GM13976 (cell line): ENCODE measurements around the gene ESD.

ENCODE experiments used
- DNase-seq: peaks from one replicate; pipeline ENCODE4 v3.0.0; 2012; ENCODE audit warnings: low spot score
- in situ Hi-C: fragments of 300-500 bp; cut with MboI; formaldehyde crosslinking; loops from one replicate; pipeline ENCODE4 v1.12.0; 2022; ENCODE audit warnings: low sequenced_read_pairs, mixed read lengths, inconsistent platforms; ENCODE audit not compliant: unreplicated experiment
- TF ChIP-seq, protein P1 (sequence below): IDR thresholded peaks from 2 replicates; pipeline ENCODE4 v1.5.1; 2012; ENCODE audit warnings: borderline replicate concordance, mild to moderate bottlenecking; ENCODE audit not compliant: insufficient read depth; ENCODE audit errors: extremely low read depth, missing control alignments, control extremely low read depth

Gene ESD, protein sequence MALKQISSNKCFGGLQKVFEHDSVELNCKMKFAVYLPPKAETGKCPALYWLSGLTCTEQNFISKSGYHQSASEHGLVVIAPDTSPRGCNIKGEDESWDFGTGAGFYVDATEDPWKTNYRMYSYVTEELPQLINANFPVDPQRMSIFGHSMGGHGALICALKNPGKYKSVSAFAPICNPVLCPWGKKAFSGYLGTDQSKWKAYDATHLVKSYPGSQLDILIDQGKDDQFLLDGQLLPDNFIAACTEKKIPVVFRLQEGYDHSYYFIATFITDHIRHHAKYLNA

DNA sequence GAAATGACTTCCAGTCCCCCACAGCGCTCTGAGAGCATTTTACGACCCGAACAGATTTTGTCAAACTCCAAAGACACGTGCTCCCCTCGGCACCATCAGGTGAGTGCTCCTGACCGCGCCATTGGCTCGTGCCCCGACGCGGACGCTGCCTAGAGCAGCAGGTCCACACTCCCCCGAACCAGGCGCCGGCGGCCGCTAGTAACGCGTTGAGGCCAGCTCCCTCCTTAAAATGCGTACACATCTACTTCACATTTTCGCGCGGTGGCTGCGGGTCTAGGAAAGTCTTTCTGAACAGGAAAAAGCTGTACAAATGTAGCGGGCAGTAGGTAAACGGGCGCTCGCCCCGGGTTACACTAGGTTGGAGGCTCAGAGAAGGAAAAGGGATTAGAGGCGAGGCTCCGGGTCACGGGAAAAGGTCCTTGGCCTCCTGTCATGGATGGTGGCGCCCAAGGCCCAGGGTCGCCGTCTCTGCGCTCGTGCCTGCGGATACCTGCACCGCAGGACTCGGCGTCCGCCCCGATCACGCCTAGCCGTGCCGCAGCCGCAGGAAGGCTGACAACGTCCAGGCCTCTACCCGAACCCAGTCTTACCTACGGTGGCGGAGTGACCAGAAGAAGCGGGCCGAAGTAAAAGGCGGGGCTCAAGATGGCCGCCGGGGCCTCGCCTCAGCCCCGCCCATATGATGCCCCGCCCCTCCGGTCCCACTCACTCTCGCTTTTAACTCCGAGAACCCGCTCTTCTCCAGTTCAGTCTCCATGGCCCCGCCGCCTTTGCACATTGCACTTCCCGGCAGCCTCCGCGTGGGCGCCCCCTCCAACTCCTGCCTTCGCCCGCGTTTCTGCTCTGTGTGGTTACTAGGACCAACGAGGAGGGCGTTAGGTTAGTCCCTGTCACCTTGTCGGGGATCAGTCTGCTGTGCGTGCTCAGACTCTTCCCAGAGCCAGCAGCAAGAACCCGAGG, at the start of gene ESD:
Gene ESD, minus strand, starts transcription at position 647 of the 960 bp plus-strand sequence. CDS start 5,748 bp downstream, outside the sequence.
- TF ChIP-seq, protein P1, sequence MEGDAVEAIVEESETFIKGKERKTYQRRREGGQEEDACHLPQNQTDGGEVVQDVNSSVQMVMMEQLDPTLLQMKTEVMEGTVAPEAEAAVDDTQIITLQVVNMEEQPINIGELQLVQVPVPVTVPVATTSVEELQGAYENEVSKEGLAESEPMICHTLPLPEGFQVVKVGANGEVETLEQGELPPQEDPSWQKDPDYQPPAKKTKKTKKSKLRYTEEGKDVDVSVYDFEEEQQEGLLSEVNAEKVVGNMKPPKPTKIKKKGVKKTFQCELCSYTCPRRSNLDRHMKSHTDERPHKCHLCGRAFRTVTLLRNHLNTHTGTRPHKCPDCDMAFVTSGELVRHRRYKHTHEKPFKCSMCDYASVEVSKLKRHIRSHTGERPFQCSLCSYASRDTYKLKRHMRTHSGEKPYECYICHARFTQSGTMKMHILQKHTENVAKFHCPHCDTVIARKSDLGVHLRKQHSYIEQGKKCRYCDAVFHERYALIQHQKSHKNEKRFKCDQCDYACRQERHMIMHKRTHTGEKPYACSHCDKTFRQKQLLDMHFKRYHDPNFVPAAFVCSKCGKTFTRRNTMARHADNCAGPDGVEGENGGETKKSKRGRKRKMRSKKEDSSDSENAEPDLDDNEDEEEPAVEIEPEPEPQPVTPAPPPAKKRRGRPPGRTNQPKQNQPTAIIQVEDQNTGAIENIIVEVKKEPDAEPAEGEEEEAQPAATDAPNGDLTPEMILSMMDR = no peak
- DNase-seq = peak; percentile 95
- in situ Hi-C loops = no loop called here

DNA sequence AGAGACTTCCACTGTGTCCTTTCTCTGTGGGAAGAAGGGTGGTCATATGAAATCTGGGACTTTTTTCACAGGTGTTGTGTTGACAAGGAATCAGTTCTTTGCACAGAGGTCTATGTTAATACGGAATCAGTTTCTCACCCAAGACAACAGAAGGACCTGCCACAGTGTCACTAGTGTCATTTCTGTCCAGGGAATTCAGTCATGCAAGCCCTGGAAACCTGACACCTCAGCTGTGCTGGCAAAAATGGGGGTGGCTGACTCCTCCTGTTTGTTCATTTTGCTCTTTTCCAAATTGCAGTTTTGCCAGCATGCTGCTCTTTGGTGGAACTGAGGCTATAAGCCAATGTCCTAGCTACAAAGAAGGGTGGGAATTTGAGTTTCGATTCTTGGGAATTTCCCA, 49.8 kb upstream of the ESD start:
- TF ChIP-seq, protein P1 = no peak
- in situ Hi-C loops = no loop called here
- DNase-seq = no peak

DNA sequence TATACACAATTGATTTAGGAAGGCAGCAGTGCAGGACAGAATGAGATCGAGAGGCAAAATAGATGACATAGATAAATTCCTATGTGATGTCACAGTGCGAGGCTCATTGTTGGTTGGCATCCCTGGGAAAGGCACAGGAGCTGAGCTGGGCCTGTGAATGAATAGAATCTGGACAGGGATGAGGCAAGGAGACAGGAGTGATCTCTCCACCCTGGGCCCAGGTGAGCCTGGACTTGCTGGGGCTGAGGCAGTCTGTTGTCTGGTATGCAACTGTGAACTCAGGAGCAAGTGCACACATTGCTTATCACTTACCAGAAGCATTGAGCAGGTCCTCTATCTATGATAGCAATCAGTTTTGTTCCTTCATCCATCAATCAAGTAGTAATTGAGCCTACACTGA, 48.2 kb upstream of the ESD start:
- DNase-seq = no peak
- TF ChIP-seq, protein P1 = no peak
- in situ Hi-C loops = no loop called here

- TF ChIP-seq, protein P1 = no peak
- in situ Hi-C loops = no loop called here
- no peak for DNase-seq
Measured at GRCh38 chr13:46844431-46844830, 47.5 kb upstream of the ESD start.

- TF ChIP-seq, protein P1 = no peak
- in situ Hi-C loops = loop anchor here (10.0 kb wide), 1 partner anchor 935 kb away; no protein-coding TSS in a partner anchor
- no peak for DNase-seq
Measured at GRCh38 chr13:46839399-46839798, 42.4 kb upstream of the ESD start.

GRCh38 chr13:46834657-46835056, 37.7 kb upstream of the ESD start:
- DNase-seq = no peak
- TF ChIP-seq, protein P1 = no peak
- in situ Hi-C loops = loop anchor here (10.0 kb wide), 1 partner anchor 940 kb away; no protein-coding TSS in a partner anchor
